GM12872 (cell line): ENCODE results near the gene RSAD1.

Source experiments
- CTCF ChIP-seq: IDR thresholded peaks from 3 replicates; pipeline ENCODE4 v1.5.1; 2011; ENCODE audit warnings: low read depth, mild to moderate bottlenecking, low read length, moderate library complexity; ENCODE audit not compliant: insufficient read depth

RSAD1 gene

GRCh38 chr17:50520483-50520882, 41.8 kb downstream of the RSAD1 start:
- TF ChIP-seq CTCF = no peak

- TF ChIP-seq CTCF = no peak
Observed at GRCh38 chr17:50521514-50521913, 42.9 kb downstream of the RSAD1 start.

GRCh38 chr17:50522766-50523165, 44.1 kb downstream of the RSAD1 start:
- no peak for TF ChIP-seq CTCF

DNA sequence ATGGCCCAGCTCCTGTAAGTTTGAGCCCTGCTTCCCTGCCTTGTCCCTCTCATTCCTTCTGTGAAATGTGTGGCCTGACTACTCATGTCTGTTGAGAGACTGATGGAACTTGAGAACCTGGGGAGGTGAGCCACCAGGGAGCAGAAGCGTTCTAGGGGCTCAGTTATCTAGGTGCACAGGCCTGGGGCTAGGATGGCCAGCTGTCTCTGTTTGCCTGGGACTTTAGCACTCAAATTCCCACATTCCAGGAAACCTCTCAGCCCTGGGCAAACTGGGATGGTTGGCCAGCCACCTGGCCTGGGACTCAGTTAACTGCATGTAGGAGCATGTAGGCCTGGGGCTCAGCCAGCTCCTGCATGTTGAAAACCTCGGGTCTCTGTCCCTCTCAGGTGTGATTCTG, 44.5 kb downstream of the RSAD1 start:
- no peak for TF ChIP-seq CTCF

DNA sequence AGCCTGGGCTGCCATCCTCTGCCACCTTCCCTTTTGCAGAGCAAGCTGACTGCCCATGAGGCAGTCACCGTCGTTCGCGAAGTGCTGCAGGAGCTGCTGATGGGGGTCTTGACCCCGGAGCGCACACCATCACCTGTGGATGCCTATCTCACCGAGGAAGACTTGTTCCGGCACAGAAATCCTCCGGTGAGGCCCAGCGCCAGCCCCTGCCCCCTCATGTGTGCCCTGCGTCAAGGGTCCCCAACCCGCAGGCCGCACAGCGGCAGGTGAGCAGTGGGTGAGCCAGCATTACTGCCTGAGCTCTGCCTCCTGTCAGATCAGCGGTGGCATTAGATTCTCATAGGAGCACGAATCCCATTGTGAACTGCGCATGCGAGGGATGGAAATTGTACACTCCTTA, 46.2 kb downstream of the RSAD1 start:
- no peak for TF ChIP-seq CTCF

- TF ChIP-seq CTCF = no peak
Observed at GRCh38 chr17:50527155-50527762, 48.6 kb downstream of the RSAD1 start.

DNA sequence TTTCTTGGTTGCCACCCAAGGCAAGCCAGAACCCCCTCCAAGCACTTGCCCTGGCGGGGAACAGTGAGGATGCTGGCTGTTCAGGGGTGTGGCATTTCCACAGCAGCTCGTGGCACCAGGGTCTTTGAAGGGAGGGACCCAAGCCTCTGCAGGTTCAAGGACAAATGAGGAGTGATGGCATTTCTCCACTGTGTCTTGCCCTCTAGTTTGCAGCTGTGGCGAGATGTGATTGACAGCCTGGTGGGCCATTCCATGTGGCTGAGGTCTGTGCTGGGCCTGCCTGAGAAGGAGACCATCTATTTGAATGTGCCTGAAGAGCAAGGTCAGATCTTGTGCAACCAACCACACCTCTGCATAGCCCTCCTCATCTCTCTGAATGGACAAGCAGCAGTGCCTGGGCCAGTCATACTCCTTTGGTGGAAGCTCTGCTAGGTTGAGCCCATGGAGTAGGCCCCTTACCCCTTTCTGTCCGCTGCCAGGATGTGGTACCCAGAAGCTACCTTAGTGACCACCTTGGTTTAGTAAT, 49.4 kb downstream of the RSAD1 start:
- TF ChIP-seq CTCF = no peak
